HG03175 (cell line): ENCODE results near the gene CMC2.

Experiments used
- ATAC-seq: cut with Tn5 transposase; IDR thresholded peaks from one replicate; pipeline ENCODE4 v1.9.1; 2021; ENCODE audit warnings: mild to moderate bottlenecking, moderate library complexity; ENCODE audit not compliant: unreplicated experiment

The CMC2 gene

GRCh38 chr16:81006813-81007695 lies at the start of gene CMC2, which contains the start of gene CENPN:
Gene CMC2 (minus strand): TSS chr16:81006885. CDS start chr16:80997394, 9,491 bp downstream.
Gene CENPN (plus strand): TSS chr16:81007214. CDS start chr16:81011940, 4,726 bp downstream.
- ATAC-seq, result peak; percentile 87

GRCh38 chr16:81053761-81054160 lies 47.1 kb upstream of the CMC2 start:
- ATAC-seq, result no peak

GRCh38 chr16:81042821-81043220 lies 36.1 kb upstream of the CMC2 start:
- no peak for ATAC-seq

GRCh38 chr16:81041696-81042095 lies 35.0 kb upstream of the CMC2 start:
- ATAC-seq, result no peak

GRCh38 chr16:81040842-81041241 lies 34.2 kb upstream of the CMC2 start:
- ATAC-seq, result no peak

- no peak for ATAC-seq
Observed at GRCh38 chr16:81040131-81040530, 33.4 kb upstream of the CMC2 start.

- no peak for ATAC-seq
Observed at GRCh38 chr16:81036751-81037350, 30.2 kb upstream of the CMC2 start.

GRCh38 chr16:81035975-81036750 lies 29.5 kb upstream of the CMC2 start:
- peak; percentile 49 for ATAC-seq

- peak; percentile 95 for ATAC-seq
Observed at GRCh38 chr16:81035398-81035974, 28.8 kb upstream of the CMC2 start, which contains the start of gene ATMIN. Gene ATMIN (plus strand): TSS chr16:81035842. CDS start chr16:81035871, 29 bp downstream.

GRCh38 chr16:81029930-81030604 lies 23.4 kb upstream of the CMC2 start:
- no peak for ATAC-seq

GRCh38 chr16:81026429-81026828 lies 19.7 kb upstream of the CMC2 start:
- no peak for ATAC-seq

GRCh38 chr16:81018496-81018895 lies 11.8 kb upstream of the CMC2 start:
- ATAC-seq, result no peak

GRCh38 chr16:81014672-81015071 lies 8.0 kb upstream of the CMC2 start:
- ATAC-seq, result no peak

- no peak for ATAC-seq
Observed at GRCh38 chr16:81012974-81013373, 6.3 kb upstream of the CMC2 start.

- no peak for ATAC-seq
Observed at GRCh38 chr16:81008505-81008789, 1.8 kb upstream of the CMC2 start.

- ATAC-seq, result peak; percentile 28
Observed at GRCh38 chr16:81006211-81006812, 373 bp downstream of the CMC2 start.

GRCh38 chr16:81005610-81006161 lies 999 bp downstream of the CMC2 start:
- ATAC-seq, result no peak

GRCh38 chr16:81004646-81005353 lies 1.9 kb downstream of the CMC2 start:
- ATAC-seq, result no peak
